Cerebellar cortex (tissue), 1 donor: ENCODE measurements around the gene DHDDS.
A peak's percentile ranks its signal among the peaks of the same experiment; 100 is the strongest.

Experiments
- DNase-seq: peaks from one replicate; pipeline ENCODE4 v3.0.0-alpha.2; 2015; ENCODE audit warnings: low spot score

The DHDDS gene

DNA sequence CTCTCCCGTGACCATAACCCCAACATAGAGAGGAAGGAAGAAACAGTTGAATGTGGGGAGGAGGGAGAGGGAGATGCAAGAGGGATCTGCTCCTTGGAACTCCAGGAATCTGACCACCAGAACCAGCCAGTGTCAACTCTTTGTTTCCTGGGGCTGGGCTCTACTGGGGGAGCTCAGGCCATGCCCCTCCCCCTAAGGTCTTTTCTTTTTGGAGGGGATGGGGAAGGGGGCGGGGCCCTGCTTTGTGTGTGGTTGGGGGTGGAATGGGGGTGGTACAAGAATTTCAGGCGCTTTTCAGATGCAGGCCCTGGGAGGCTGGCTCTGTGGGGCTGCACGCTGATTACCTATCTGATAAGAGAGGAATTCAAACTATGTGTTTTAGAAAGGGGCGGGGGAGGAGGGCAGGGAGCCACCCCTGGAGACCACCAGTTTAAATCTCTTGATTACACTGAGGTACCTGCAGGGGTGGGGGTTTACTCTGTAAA lies 13.2 kb upstream of the DHDDS start:
- DNase-seq, result no peak

DNA sequence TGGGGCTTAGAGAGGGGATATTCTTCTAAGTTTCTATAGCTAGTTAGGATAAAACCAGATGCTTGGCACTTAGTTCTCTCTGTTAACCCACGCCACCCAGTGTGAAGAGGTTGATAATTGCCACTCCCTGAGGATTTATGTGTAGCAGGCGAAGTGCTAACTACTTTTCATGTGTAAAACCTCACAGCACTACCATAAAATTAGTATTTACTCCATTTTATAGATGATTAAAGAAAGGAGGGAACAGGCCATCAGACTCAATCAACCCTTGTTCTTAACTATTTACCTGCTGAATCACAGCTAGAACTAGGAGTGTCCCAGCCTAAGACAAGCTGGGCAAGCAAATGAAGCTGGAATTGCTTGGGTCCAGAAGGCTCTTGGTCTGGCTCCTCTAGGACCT lies 12.6 kb upstream of the DHDDS start:
- no peak for DNase-seq

DNA sequence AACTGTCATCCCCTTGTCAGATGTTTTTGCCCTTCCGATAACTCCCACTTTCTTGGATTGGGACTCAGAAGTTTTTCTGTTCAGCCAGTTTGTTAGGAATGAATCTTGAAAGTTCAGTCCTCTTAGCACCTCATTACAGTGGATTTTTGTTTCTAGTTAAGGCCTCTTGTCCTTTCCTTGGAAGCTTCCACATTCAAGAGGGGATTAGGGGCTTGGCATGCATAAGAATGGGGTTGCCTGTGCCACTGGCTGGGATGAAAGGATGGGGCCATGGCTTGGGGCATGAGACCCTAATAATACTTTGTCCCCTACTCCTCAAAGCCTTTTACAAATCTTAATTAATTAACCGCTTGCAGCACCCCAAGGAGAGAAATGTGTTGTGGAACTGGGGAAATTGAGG lies 2.4 kb upstream of the DHDDS start:
- DNase-seq, result peak; percentile 37

DNA sequence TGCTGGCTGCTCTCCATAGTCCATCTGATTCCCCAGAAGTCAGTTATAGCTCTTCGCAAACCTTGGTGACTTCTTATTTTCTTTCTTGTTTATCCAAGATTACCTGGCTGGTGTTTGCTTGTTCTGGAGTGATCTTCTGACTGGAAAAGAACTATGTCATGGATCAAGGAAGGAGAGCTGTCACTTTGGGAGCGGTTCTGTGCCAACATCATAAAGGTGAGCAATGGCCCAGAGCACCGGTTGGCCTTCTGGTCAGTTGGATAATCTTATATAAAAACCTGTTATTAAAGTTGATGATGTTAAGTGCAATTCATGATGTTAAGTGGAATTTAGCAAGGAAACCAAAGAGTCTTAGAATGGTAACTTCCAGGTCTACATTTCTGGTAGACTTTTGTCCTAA lies 672 bp downstream of the DHDDS start:
- DNase-seq, result no peak

DNA sequence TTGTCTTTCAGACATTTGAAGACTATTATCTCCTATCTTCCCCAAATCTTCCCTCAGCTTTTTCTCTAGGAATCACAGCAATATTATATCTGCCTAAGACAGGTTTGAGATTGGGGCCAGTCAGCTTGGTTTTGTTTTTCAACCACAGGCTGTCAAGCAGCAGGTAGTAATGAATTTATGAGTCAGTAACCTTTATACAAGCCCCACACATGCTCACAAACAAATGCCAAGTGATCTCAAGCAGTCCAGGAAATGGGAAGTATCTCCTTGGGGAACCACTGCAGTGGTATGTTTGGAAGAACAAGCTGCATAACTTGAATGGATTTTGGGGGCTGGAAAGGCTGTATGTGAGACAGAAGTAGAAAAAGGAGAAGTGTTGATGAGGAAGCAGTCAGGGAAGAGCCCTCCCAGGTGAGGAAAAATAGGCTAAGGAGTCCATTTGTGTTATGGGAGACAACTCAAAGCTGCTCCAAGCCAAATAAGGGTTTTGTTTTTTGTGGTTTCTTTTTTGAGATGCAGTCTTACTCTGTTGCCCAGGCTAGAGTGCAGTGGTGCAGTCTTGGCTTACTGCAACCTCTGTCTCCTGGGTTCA lies 2.1 kb downstream of the DHDDS start:
- peak; percentile 81 for DNase-seq

DNA sequence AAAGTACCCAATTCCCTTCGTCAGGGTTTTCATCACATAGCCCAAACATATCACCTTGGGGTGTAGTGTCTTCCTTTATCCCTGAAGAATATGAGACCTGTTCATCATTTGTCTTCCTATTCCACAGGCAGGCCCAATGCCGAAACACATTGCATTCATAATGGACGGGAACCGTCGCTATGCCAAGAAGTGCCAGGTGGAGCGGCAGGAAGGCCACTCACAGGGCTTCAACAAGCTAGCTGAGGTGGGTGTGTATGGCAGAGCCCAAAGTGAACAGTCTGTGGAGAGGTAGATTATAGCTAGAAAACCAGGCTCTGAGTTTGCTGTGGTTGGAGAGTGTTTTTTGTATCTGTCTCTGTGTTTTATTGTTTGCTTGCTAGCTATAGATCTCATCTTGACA lies 5.9 kb downstream of the DHDDS start:
- peak; percentile 74 for DNase-seq

DNA sequence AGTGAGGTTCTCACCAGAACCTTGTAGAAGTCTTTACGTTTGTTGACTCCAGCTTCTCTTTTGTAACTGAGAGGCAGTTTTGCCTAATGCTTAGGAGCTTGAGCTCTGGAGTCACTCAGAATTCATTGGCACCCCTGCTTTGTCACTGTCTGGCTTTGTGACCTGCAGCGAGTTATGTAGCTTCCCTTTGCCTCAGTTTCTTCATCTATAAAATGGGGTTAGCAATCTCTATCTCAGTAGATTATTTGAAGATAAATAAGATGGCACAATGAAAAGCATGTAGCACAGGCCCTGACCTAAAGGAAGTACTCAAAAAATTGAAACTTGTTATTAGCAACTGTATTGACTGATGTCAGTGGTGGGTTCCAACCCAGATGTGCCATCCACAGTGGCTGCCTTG lies 8.1 kb downstream of the DHDDS start:
- no peak for DNase-seq

DNA sequence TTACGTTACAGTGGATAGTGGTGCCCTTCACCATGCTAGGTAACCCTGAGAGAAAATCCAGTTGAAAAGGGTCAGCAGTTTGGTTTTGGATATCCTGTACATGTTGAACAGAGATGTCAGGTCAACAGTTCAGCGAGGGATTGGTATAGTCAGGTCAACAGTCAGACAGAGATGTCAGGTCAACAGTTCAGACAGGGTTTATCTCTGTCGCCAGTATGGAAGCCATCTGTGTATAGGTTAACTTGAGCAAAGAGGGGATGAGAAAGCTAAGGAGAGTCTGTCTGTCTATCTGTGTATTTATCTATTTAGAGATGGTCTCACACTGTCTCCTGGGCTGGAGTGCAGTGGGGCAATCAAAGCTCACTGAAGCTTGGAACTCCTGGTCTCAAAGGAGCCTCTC lies 17.7 kb downstream of the DHDDS start:
- no peak for DNase-seq

DNA sequence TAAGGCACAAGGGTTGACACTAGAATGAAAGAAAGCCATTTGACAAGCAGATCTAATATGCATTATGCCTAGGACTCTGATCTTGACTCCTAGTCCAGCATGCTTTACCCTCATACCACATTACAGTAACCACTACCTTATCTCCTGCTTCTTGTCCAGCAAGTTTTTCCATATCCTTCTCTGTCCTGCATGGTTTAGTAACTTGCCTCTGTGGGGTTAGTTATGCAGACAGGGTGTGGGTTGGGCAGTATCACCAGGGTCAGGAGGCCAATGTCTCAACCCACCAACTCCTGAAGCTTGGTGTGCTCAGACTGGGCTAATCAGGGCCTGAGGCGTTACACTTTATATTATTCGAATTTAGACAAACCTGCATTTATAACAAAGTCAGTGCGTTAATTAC lies 18.8 kb downstream of the DHDDS start:
- no peak for DNase-seq

DNA sequence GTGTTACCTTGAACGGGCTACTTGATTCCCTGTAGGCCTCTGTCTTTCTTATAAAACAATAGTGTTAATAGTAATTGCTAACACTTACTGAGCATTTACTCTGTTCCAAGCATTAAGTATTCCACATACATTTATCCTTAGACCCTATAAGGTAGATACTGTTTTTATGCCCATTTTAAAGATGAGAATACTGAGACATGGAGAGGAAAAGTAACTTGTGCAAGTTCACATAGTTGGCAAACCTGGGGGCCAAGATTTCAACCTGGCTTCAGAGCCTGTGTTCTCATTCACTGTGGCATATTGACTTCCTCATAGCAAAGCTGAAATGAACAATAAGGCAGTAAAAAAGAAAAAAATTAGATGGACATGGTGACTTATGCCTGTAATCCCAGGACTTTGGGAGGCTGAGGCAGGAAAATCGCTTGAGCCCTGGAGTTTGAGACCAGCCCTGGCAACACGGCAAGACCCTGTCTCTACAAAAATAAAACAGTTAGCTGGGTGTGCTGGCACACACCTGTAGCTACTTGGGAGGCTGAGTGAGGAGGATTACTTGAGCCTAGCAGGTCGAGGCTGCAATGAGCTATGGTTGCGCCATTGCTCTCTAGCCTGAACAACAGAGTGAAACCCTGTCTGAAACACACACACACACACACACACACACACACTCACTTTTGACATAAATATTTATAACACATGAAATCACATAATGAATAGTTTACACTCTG lies 20.5 kb downstream of the DHDDS start:
- DNase-seq, result no peak

DNA sequence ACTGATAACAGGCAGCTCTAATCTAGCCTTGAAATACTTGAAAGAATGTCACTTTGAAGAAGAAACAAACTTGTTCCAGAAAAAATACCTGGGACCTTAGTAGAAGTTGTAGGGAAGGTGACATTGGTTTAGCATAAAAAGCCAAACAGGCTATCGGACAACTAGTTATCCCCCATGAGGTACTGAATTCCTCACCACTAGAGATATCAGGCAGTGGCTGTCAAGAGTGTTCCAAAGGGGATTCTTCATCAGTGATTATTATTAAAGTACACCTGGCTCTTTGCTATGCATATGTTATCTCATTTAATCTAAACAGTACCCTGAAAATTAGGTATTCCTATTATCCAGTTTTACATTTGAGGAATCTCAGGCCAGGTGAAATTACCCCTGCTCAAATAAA lies 27.0 kb downstream of the DHDDS start:
- no peak for DNase-seq

DNA sequence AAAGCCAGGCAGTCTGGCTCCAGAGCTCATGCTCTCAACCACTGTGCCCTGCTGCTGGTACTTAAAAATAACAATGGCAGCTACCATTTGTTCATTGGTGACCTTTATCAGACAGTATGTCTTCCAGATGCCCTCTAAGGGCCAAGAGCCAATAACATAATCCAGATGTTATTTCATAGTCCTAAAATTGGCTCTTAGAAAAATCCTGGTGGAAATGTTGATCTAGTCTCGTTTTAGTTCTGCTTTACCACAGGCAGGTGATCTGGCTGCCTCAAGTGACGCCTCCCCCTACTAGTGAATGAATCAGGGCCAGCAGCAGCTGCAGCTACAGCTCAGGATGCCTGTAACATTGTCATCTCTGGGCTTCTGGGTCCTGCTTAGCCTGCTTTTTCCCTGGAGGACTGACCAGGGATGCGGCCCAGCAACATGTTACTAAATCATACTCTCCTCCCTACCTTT lies 27.5 kb downstream of the DHDDS start:
- DNase-seq, result no peak

DNA sequence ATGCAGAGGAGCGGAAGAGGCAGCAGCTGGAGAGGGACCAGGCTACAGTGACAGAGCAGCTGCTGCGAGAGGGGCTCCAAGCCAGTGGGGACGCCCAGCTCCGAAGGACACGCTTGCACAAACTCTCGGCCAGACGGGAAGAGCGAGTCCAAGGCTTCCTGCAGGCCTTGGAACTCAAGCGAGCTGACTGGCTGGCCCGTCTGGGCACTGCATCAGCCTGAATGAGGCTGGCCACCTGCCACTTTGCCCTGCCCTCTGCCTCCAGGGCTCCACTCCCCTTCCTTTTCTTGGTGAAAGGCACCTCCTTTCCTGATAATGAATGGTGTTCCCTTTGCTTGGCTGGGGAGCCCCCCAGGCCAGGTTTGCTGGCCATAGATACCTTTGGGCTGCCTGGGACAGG lies 36.8 kb downstream of the DHDDS start:
- peak; percentile 61 for DNase-seq

DNA sequence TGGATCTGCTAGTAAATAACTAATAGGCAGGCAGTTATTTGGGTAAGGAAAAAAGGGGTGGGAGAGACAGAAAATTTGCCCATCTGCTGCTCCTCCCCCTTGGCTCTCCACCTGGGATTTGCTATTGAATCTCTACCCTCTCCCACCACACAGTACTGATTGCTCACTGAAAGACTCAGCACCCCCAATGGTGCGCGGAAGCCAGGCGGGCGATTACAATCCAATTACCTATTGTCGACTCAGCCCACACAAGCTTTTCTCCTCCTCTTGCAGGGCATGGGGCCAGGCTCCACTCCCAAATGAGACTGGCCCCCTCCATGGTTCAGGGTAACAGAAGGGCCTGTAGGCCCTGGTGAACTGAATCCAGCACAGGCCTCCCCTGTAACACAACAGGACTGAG lies 37.4 kb downstream of the DHDDS start:
- no peak for DNase-seq

DNA sequence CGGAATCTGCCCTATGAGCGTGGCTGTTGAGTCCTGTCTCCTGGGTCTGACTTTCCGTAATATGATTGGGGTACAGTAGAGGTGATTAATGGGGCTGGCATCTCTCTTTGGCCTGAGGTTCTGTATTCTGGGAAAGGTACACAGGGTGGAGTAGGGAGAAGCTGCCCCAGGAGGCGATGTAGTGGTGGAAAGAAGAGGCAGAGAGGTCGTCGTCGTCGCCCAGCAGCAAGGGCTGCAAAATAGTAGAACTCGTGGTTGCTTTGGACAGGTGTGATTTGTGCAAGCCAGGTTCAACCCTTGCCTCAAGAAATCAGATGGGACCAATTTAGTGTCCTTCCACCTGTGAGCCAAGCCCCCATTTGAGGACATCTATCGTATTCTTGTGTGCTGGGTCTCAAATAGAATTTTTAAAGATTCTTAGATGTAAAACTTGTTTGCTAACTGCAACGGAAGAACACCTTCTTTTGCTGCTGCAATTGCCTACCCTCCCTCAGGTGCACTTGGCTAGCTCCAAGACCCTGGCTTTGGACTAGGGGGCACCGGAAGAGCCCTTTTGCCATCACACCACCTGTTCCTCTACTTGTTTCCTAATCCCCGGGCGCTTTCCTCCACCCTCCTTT lies 38.9 kb downstream of the DHDDS start:
- peak; percentile 61 for DNase-seq

DNA sequence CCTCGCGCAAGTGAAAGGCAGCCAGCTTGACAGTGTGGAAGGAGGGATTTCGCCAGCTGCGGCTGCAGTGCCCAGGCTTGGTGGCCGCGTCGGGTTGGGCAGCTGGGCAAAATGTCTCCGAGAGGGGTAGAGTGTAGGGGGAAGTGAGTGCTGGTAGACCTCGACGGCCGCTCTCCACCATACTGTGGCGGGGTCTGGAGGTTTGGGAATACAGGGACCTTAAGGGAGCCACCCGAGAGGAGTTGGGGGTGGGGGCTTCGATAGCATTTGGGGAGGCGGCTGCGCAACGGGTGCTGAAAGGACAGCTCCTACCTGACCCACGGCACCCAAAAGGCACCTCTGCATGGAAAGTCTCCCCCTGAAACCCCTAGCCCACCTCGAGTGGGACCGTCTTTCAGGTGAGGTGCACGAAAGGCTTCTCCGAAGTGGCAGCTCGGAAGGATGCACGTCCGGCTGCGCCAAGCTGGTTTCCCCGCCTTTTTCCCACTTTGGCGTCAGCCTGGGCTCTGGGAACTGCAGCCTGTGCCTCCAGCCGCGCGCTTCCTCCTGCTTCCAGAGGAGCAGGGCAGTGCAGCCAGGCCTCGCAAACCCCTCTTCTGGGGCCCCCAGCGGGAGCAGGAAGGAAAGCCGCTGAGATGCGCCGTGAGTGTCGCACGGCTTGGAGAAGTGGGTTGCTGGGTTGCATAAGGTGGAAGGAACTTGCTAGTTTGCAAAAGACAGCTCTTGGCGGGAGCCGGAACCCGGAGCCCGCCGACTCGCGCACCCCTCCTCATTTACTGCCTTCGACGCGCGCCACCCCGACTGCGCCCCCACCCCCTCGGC lies 39.6 kb downstream of the DHDDS start:
- peak; percentile 83 for DNase-seq

DNA sequence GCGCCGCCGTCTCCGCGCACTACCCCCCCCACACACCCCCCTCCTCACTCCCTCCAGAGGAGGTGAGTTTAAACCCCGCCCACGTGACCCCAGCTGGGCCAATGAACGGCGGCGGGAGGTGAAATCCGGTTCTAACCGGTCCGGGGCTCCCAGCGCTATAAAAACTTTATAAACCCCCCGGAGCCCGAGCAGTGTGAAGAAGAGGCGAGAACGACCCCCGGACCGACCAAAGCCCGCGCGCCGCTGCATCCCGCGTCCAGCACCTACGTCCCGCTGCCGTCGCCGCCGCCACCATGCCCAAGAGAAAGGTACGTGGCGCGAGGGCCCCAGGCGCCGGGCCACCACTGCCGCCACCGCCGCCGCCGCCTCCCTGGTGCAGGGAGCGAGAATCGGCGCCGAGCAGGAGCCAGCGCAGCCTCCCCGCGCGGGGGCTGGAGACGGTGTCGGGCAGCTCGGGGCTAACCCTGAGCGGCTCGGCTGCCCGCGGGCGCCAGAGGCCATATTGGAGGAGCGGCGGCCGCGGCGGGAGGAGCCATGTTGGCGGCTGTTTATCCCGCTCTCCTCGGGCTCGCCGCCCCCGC lies 40.3 kb downstream of the DHDDS start, which contains the start of gene HMGN2:
Gene HMGN2 (plus strand): TSS at position 121 of the 581 bp plus-strand sequence. CDS start 173 bp downstream, at position 294.
- DNase-seq, result peak; percentile 93

DNA sequence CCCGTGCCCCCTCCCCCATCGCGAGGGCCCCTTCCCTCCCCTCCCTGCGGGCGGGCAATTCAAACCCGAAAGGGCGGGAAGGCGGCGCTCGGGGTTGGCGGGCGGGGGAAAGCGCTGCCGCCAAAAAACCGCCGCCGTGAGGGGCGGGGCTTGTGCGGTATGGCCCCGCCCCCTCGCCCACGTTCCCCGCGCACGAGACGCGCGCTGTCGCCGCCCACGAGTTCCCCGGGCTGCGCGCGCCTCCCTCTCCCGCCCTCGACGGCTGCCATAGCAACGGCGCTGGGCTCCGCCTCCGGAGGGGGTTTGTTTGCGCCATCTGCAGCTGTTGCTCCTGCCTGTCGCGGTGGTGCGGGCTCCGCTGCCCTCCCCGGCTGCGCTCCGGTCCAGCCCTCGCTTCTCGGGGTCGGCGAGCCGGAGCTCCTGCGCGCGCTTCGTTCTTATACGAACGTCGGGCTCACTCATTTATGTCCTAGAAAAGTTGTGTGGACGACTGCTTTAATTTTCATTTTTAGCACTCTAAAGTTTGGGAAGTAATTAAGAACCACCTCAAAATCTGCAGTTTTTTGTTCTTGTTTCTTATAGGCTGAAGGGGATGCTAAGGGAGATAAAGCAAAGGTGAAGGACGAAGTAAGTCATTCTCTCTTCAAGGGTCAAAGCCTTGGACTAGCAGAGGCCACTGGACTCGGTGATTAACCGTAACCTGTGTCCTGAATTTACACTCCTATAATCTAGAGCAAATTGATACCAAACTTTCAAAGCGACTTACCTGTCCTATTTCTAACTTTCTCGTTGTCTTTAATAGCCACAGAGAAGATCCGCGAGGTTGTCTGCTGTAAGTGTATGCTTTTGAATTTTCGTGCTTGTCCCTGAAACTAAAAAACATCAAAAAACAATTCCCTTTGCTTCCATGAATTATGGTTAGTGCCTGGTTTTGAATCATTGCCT lies 41.1 kb downstream of the DHDDS start:
- DNase-seq, result peak; percentile 94

DNA sequence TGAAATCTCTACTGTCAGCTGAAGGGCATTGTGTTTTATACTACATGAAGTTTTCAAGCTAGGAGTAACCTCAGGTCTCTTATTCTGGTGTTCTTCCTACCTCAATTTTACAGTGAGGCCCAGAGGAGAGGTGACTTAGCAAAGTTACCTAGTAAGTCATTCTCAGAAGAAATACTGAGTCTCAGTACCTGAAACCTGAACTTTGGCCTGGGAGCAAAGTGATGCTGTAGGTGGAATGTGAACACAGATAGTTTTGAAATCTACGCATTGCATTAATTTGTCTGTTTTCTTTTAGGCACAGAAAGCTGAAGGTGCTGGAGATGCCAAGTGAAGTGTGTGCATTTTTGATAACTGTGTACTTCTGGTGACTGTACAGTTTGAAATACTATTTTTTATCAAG lies 42.7 kb downstream of the DHDDS start:
- no peak for DNase-seq

DNA sequence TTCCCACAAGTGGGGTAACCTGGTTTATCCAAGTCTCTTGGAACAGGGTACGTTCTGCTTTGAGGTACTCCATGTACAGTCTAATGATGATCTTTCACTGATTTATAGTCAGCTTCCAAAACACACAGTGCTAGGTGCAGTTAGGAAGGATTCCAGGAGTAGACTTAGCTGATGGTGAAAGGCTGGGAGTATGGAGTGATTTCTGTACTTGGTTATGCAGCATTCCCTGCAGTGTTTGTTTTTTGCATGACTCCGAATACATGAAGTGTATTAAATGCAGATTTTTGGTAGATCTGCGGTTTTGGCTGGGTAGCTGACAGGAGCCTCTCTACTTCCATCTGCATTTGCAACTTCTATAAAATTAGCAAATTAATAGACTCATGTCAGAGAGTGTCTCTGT lies 43.9 kb downstream of the DHDDS start:
- no peak for DNase-seq

DNA sequence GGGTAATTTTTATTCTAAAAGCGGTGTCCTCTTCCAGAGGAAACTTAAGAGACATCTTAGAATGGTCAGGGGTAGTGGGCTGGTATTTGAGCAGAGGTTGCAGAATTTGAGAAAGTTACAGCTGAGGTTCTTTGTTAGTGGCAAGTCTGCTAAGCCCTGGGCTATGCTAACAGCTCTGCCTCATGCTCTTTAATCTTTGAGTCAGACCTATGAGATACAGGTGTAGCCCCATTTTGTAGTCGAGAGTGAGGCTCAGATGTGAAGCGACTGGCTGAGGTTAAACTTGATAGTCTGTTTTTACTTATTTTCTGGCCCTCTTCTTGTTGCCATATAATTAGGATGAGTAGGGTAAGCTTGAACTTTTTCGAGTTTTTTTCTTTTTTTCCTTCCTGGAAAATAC lies 44.8 kb downstream of the DHDDS start:
- no peak for DNase-seq
